ENCODE data around the gene KCNH4. TPM values are rescaled to one million over a fixed set of nuclear protein-coding genes. Genes with fewer than 3 reads are reported as not detected.

The KCNH4 gene
- total RNA-seq, 1 experiment from 2014 or later, result 1.5 TPM

- TF ChIP-seq TCF7L2 (IDR thresholded peaks at IDR 0.05; ENCODE audit: low read depth, low read length) (no peak), POLR2AphosphoS5 (IDR thresholded peaks at IDR 0.05; ENCODE audit: low read depth, low read length) (no peak), SIN3A (IDR thresholded peaks at IDR 0.05; ENCODE audit: borderline replicate concordance, insufficient read depth, low read depth, low read length) (no peak)
- TF ChIP-seq, protein P1, sequence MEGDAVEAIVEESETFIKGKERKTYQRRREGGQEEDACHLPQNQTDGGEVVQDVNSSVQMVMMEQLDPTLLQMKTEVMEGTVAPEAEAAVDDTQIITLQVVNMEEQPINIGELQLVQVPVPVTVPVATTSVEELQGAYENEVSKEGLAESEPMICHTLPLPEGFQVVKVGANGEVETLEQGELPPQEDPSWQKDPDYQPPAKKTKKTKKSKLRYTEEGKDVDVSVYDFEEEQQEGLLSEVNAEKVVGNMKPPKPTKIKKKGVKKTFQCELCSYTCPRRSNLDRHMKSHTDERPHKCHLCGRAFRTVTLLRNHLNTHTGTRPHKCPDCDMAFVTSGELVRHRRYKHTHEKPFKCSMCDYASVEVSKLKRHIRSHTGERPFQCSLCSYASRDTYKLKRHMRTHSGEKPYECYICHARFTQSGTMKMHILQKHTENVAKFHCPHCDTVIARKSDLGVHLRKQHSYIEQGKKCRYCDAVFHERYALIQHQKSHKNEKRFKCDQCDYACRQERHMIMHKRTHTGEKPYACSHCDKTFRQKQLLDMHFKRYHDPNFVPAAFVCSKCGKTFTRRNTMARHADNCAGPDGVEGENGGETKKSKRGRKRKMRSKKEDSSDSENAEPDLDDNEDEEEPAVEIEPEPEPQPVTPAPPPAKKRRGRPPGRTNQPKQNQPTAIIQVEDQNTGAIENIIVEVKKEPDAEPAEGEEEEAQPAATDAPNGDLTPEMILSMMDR (IDR thresholded peaks at IDR 0.05), result no peak
- CTCF ChIA-PET, result no interaction called here
- Histone ChIP-seq H3K4me3 (ENCODE audit: low read depth in 2 of 2, low read length in 2 of 2) (no peak overlapping the region), H3K36me3 (ENCODE audit: control insufficient read depth, insufficient read depth, low read length) (no peaks in the 10 kb centered on the region), H3K27me3 (ENCODE audit: control insufficient read depth, insufficient read depth, low read length) (no peaks in the 10 kb centered on the region), H3K4me1 (ENCODE audit: control insufficient read depth, insufficient read depth, low read length) (no peaks in the 10 kb centered on the region), H3K27ac (ENCODE audit: low read length) (no peak overlapping the region), H3K9me3 (ENCODE audit: control insufficient read depth, insufficient read depth, low read depth, low read length) (no peaks in the 10 kb centered on the region)
- POLR2A ChIA-PET, result interaction anchor here (0.6 kb wide), 1 partner anchor 1719 kb away, joined by 3 read pairs; no protein-coding TSS in a partner anchor
- BruUV-seq (replicated peaks), result no TSS peak
- DNase-seq (ENCODE audit: low read depth, low spot score) (no peak), ATAC-seq (no peak)
- in situ Hi-C loops (cut with HindIII; ENCODE audit: low pct_unique_long_range_greater_than_20kb, low sequenced_read_pairs) (no loop called here), intact Hi-C loops (cut with micrococcal nuclease; ENCODE audit: unreplicated experiment) (no loop called here)
Measured at GRCh38 chr17:42166196-42166763, 14.7 kb downstream of the KCNH4 start.

- intact Hi-C loops (cut with micrococcal nuclease; ENCODE audit: unreplicated experiment) (no loop called here), in situ Hi-C loops (cut with HindIII; ENCODE audit: low pct_unique_long_range_greater_than_20kb, low sequenced_read_pairs) (no loop called here)
- no TSS peak for BruUV-seq (replicated peaks)
- no peaks in the 10 kb centered on the region for H3K36me3 ChIP-seq (ENCODE audit: control insufficient read depth, insufficient read depth, low read length)
- ATAC-seq (no peak), DNase-seq (ENCODE audit: low read depth, low spot score) (no peak)
- H3K9me3 ChIP-seq (ENCODE audit: control insufficient read depth, insufficient read depth, low read depth, low read length), result no peaks in the 10 kb centered on the region
- TF ChIP-seq, protein P2, sequence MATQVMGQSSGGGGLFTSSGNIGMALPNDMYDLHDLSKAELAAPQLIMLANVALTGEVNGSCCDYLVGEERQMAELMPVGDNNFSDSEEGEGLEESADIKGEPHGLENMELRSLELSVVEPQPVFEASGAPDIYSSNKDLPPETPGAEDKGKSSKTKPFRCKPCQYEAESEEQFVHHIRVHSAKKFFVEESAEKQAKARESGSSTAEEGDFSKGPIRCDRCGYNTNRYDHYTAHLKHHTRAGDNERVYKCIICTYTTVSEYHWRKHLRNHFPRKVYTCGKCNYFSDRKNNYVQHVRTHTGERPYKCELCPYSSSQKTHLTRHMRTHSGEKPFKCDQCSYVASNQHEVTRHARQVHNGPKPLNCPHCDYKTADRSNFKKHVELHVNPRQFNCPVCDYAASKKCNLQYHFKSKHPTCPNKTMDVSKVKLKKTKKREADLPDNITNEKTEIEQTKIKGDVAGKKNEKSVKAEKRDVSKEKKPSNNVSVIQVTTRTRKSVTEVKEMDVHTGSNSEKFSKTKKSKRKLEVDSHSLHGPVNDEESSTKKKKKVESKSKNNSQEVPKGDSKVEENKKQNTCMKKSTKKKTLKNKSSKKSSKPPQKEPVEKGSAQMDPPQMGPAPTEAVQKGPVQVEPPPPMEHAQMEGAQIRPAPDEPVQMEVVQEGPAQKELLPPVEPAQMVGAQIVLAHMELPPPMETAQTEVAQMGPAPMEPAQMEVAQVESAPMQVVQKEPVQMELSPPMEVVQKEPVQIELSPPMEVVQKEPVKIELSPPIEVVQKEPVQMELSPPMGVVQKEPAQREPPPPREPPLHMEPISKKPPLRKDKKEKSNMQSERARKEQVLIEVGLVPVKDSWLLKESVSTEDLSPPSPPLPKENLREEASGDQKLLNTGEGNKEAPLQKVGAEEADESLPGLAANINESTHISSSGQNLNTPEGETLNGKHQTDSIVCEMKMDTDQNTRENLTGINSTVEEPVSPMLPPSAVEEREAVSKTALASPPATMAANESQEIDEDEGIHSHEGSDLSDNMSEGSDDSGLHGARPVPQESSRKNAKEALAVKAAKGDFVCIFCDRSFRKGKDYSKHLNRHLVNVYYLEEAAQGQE (IDR thresholded peaks at IDR 0.05; ENCODE audit: insufficient read depth in 1 of 2, low read depth in 2 of 2, low read length in 1 of 2), result no peak
- TF ChIP-seq, protein P1 (IDR thresholded peaks at IDR 0.05), result no peak
- TF ChIP-seq POLR2AphosphoS5 (IDR thresholded peaks at IDR 0.05; ENCODE audit: low read depth, low read length) (no peak), TCF7L2 (IDR thresholded peaks at IDR 0.05; ENCODE audit: low read depth, low read length) (no peak), SIN3A (IDR thresholded peaks at IDR 0.05; ENCODE audit: borderline replicate concordance, insufficient read depth, low read depth, low read length) (no peak)
- H3K4me1 ChIP-seq (ENCODE audit: control insufficient read depth, insufficient read depth, low read length), result no peaks in the 10 kb centered on the region
- H3K27ac ChIP-seq (ENCODE audit: low read length), result no peak overlapping the region
- ChIA-PET POLR2A (interaction anchor here (0.6 kb wide), 1 partner anchor 1719 kb away, joined by 3 read pairs; no protein-coding TSS in a partner anchor), CTCF (no interaction called here)
- no peak overlapping the region for H3K4me3 ChIP-seq (ENCODE audit: low read depth in 2 of 2, low read length in 2 of 2)
- H3K27me3 ChIP-seq (ENCODE audit: control insufficient read depth, insufficient read depth, low read length), result no peaks in the 10 kb centered on the region
Measured at GRCh38 chr17:42165751-42166150, 15.2 kb downstream of the KCNH4 start.

Measured in Panc1 (cell line).